ENCODE data around the gene CETP.
"Not testable (repeated sequence)": the region's sequence is repeated elsewhere in the genome, so short reads cannot be mapped to it uniquely, and the experiment has no call there.

CETP gene

DNA sequence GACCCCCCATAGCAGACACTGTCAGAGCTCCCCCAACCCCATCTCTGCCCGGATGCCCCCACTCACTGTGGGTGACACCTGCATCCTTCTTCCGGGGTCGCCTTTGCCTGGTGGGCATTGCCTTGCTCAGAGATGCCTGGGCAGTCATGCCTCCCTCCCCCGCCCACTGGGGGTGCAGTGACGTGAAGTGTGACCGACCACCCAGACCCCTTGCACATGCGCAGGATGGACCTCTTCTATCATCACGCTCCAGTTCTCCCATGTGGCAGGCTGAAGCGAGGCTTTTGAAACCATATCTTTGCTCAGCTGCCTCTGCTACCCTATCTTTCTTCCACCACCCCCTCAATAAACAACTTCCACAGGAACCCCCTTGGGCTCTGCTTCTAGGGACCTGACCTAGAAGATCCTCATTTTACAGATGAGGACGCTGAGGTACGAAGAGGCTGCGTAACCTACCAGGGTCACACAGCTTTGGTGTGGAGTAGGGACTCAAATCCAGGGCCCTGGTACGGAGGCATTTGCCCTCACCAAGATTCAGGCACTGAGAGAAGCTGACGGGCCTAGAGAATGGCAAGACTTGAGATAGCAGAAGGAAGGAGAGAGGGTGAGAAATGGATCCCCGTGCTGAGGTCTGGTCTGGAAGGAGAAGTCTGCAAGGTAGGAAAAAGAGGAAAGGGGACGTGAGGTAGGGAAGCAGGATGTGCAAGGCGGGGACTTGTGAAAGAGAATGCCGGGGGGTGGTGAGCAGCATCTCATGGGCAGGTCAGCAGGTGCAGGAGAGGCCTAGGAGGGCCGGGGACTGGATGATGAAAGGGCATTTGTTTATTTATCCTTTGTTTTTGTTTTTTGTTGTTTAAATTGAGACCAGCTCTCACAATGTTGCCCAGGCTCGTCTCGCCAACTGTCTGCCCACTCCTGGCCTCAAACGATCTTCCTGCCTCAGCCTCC is 42.0 kb downstream of the CETP start:
- TF ChIP-seq, protein P1, sequence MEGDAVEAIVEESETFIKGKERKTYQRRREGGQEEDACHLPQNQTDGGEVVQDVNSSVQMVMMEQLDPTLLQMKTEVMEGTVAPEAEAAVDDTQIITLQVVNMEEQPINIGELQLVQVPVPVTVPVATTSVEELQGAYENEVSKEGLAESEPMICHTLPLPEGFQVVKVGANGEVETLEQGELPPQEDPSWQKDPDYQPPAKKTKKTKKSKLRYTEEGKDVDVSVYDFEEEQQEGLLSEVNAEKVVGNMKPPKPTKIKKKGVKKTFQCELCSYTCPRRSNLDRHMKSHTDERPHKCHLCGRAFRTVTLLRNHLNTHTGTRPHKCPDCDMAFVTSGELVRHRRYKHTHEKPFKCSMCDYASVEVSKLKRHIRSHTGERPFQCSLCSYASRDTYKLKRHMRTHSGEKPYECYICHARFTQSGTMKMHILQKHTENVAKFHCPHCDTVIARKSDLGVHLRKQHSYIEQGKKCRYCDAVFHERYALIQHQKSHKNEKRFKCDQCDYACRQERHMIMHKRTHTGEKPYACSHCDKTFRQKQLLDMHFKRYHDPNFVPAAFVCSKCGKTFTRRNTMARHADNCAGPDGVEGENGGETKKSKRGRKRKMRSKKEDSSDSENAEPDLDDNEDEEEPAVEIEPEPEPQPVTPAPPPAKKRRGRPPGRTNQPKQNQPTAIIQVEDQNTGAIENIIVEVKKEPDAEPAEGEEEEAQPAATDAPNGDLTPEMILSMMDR (IDR thresholded peaks at IDR 0.05; ENCODE audit: control insufficient read depth, insufficient read depth, low read depth, low read length, missing control alignments), result no peak
- no peak for DNase-seq (ENCODE audit: low read depth)
- H3K4me3 ChIP-seq (ENCODE audit: control insufficient read depth, low read depth, low read length), result no peak overlapping the region

DNA sequence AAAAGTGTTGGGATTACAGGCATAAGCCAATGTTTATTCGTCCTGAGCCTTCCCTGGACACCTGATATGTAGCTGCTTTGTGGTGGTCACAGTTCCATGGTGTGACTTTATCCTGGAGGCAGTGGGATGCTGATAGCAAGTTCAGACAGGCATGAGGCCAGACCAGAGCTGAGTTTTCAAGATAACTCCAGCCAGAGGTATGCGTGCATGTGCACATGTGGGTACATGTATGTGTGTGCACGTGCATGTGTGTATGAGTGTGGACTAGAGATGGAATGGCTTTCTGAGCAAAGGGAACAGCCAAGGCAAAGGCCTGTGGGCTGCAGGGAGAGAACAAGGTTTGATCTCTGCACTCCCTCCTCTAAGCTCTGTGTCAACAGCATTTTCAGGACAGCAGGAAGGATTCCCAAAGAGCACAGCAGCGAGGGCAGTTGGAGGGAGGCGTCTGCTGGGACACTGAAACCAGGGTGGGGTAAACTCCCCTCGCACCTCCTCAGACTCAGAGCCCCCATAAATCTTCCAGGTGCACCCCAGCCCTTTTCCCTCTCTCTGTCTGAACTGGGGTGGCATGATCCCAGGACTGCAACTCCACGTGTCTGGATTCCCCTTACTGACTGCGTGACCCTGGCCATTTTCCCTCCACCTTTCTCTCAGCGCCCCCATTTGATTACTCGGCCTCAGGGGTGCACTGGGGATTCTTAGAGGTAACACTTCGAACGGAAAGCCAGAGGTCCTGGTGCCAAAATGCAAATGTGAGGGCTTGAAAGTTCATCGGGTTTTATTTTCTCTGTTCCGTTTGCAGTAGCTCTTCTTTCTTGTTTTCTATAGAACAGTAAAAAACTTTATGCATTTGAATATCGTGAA is 42.9 kb downstream of the CETP start:
- TF ChIP-seq, protein P1 (IDR thresholded peaks at IDR 0.05; ENCODE audit: control insufficient read depth, insufficient read depth, low read depth, low read length, missing control alignments), result no peak
- H3K4me3 ChIP-seq (ENCODE audit: control insufficient read depth, low read depth, low read length), result no peak overlapping the region
- no peak for DNase-seq (ENCODE audit: low read depth)

DNA sequence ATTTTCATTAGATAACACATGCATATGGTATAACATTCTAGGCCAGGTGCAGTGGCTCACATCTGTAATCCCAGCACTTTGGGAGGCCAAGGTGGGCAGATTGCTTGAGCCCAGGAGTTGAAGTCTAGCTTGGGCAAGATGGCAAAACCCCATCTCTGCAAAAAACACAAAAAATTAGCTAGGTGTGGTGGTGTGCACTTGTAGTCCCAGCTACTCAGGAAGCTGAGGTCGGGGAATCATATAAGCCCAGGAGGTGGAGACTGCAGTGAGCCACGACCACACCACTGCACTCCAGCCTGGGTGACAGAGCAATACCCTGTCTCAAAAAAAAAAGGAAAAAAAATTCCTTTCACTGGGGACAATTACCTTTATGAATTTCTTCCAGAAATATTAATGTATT is 43.8 kb downstream of the CETP start:
- not testable (repeated sequence) for H3K4me3 ChIP-seq (ENCODE audit: control insufficient read depth, low read depth, low read length); DNase-seq (ENCODE audit: low read depth)

DNA sequence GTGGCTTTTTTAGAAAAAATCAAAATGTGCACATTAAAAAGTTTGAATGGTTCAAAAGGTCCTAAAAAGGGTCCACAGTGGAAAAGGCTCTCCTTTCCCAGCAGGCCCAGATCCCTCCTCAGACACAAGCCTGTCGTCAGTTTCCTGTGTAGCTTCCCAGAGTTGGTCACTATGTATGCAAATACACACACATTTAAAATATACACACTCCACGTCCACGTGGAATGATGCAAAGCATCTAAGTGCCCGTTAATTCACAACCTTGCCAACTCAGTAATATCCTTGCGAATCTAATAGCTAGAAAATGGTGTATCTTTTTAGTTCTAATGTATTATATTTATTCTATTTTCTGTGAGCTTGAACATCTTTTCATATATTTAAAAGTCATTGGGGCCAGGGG is 45.3 kb downstream of the CETP start:
- no peak overlapping the region for H3K4me3 ChIP-seq (ENCODE audit: control insufficient read depth, low read depth, low read length)
- TF ChIP-seq, protein P1 (IDR thresholded peaks at IDR 0.05; ENCODE audit: control insufficient read depth, insufficient read depth, low read depth, low read length, missing control alignments), result no peak
- no peak for DNase-seq (ENCODE audit: low read depth)

DNA sequence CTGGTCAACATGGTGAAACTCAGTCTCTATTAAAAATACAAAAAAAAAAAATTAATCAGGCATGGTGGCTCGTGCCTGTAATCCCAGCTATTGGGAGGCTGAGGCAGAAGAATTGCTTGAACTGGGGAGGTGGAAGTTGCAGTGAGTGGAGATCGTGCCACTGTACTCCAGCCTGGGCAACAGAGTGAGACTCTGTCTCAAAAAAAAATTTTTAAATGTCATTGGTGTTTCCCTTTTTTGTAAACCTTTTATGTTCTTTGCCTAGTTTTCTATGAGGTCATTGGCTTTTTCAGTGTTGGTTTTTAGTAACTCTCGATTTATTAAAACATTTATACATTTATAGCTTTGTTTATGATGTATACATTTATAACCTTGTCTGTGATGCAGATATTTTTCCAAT is 45.8 kb downstream of the CETP start:
- TF ChIP-seq, protein P1 (IDR thresholded peaks at IDR 0.05; ENCODE audit: control insufficient read depth, insufficient read depth, low read depth, low read length, missing control alignments), result no peak
- H3K4me3 ChIP-seq (ENCODE audit: control insufficient read depth, low read depth, low read length), result no peak overlapping the region
- no peak for DNase-seq (ENCODE audit: low read depth)

DNA sequence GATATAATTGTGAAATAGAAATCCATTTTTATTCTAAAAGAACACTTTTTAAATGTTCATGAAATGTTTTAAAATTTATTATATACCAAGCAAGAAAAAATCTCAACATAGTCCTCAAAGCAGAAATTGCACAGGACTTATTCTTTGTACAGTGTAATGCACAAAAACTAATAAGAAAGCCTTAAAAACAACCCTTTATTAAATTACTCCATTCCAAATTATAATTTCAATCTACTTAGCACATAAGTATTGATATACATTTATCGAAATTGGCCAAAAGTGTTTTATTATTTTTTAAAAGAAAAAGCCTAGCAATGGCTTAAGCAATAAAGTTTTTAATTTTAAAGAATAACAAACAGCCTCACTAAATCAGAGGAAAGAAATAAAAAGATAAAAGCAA is 46.7 kb downstream of the CETP start:
- DNase-seq (ENCODE audit: low read depth), result no peak
- TF ChIP-seq, protein P1 (IDR thresholded peaks at IDR 0.05; ENCODE audit: control insufficient read depth, insufficient read depth, low read depth, low read length, missing control alignments), result no peak
- H3K4me3 ChIP-seq (ENCODE audit: control insufficient read depth, low read depth, low read length), result no peak overlapping the region
